HAP-1 (cell line): ENCODE data around the gene NTN4.
"Not testable (repeated sequence)": the region's sequence is repeated elsewhere in the genome, so short reads cannot be mapped to it uniquely, and the experiment has no call there.

Experiments
- DNase-seq, 2 experiments: peaks; one replicate each; pipeline ENCODE4 v3.0.0-alpha.2; 2016 to 2020; ENCODE audit warnings: low spot score in 2 of 2
- H3K27me3 ChIP-seq: fragments of 250-450 bp; sonication (Bioruptor Pico); 2 replicates; pipeline ENCODE4 v1.5.1; 2020; ENCODE audit warnings: low read depth, mild to moderate bottlenecking, moderate library complexity
- H3K36me3 ChIP-seq: fragments of 250-450 bp; sonication (Bioruptor Pico); replicated peaks from 2 replicates; pipeline ENCODE4 v1.5.1; 2020; ENCODE audit warnings: mild to moderate bottlenecking
- H3K4me1 ChIP-seq: fragments of 250-450 bp; sonication (Bioruptor Pico); 2 replicates; pipeline ENCODE4 v1.5.1; 2020; ENCODE audit warnings: mild to moderate bottlenecking
- H3K4me3 ChIP-seq: fragments of 250-450 bp; sonication (Bioruptor Pico); 2 replicates; pipeline ENCODE4 v1.5.1; 2020; ENCODE audit warnings: mild to moderate bottlenecking, moderate library complexity
- H3K9me3 ChIP-seq: fragments of 250-450 bp; sonication (Bioruptor Pico); 2 replicates; pipeline ENCODE4 v1.5.1; 2020; ENCODE audit warnings: mild to moderate bottlenecking, moderate library complexity
- in situ Hi-C: fragments of 300-500 bp; cut with MboI; formaldehyde crosslinking; loops from 3 replicates; pipeline ENCODE4 v1.14.3; 2020; ENCODE audit warnings: low sequenced_read_pairs, inconsistent platforms, mixed read lengths

The NTN4 gene

GRCh38 chr12:95787274-95787818 is 3.2 kb downstream of the NTN4 start:
- no peak overlapping the region for H3K4me3 ChIP-seq
- no peaks in the 10 kb centered on the region for H3K9me3 ChIP-seq
- no peaks in the 10 kb centered on the region for H3K27me3 ChIP-seq
- peaks cover 22% of the 10 kb centered on the region for H3K4me1 ChIP-seq
- no peak for DNase-seq
- H3K36me3 ChIP-seq: no peaks in the 10 kb centered on the region
- in situ Hi-C loops: no loop called here

- Histone ChIP-seq H3K9me3 (no peaks in the 10 kb centered on the region), H3K27me3 (no peaks in the 10 kb centered on the region), H3K4me3 (no peak overlapping the region), H3K36me3 (no peaks in the 10 kb centered on the region), H3K4me1 (peaks cover 8% of the 10 kb centered on the region; the same call in 1 of the 2 replicates)
- DNase-seq: no peak
- in situ Hi-C loops: no loop called here
These were observed 5.6 kb downstream of the NTN4 start for GRCh38 chr12:95784915-95785314.

- no peak overlapping the region for H3K4me3 ChIP-seq
- DNase-seq: no peak
- no peaks in the 10 kb centered on the region for H3K36me3 ChIP-seq
- no peaks in the 10 kb centered on the region for H3K9me3 ChIP-seq
- no peaks in the 10 kb centered on the region for H3K27me3 ChIP-seq
- in situ Hi-C loops: no loop called here
- peaks cover 8% of the 10 kb centered on the region; the same call in 1 of the 2 replicates for H3K4me1 ChIP-seq
These were observed 6.3 kb downstream of the NTN4 start for GRCh38 chr12:95784286-95784685.

- H3K9me3 ChIP-seq, H3K4me1 ChIP-seq, H3K36me3 ChIP-seq, DNase-seq, H3K27me3 ChIP-seq, in situ Hi-C loops, H3K4me3 ChIP-seq: not testable (repeated sequence)
These were observed 15.1 kb downstream of the NTN4 start for GRCh38 chr12:95775466-95775865.

- no peak overlapping the region for H3K4me3 ChIP-seq
- no peaks in the 10 kb centered on the region; the same call in 1 of the 2 replicates for H3K27me3 ChIP-seq
- no peaks in the 10 kb centered on the region for H3K4me1 ChIP-seq
- in situ Hi-C loops: no loop called here
- peaks cover 9% of the 10 kb centered on the region for H3K9me3 ChIP-seq
- H3K36me3 ChIP-seq: no peaks in the 10 kb centered on the region
- no peak for DNase-seq
These were observed 16.1 kb downstream of the NTN4 start for GRCh38 chr12:95774311-95775045.

GRCh38 chr12:95773320-95773719 is 17.2 kb downstream of the NTN4 start:
- H3K9me3 ChIP-seq: peaks cover 9% of the 10 kb centered on the region
- DNase-seq: no peak
- no peaks in the 10 kb centered on the region for H3K36me3 ChIP-seq
- H3K27me3 ChIP-seq: no peaks in the 10 kb centered on the region; the same call in 1 of the 2 replicates
- no peak overlapping the region for H3K4me3 ChIP-seq
- no peaks in the 10 kb centered on the region for H3K4me1 ChIP-seq
- in situ Hi-C loops: no loop called here

GRCh38 chr12:95767703-95768102 is 22.9 kb downstream of the NTN4 start:
- no peaks in the 10 kb centered on the region for H3K27me3 ChIP-seq
- no peaks in the 10 kb centered on the region for H3K9me3 ChIP-seq
- DNase-seq: no peak
- in situ Hi-C loops: no loop called here
- peaks cover 14% of the 10 kb centered on the region for H3K4me1 ChIP-seq
- no peaks in the 10 kb centered on the region for H3K36me3 ChIP-seq
- no peak overlapping the region for H3K4me3 ChIP-seq

GRCh38 chr12:95766356-95767019 is 24.1 kb downstream of the NTN4 start:
- no peaks in the 10 kb centered on the region for H3K36me3 ChIP-seq
- no peaks in the 10 kb centered on the region for H3K9me3 ChIP-seq
- H3K4me1 ChIP-seq: peaks cover 14% of the 10 kb centered on the region
- in situ Hi-C loops: no loop called here
- peak in 1 of 2 experiments; percentile 85 for DNase-seq
- peaks cover 3% of the 10 kb centered on the region; the same call in 1 of the 2 replicates for H3K27me3 ChIP-seq
- H3K4me3 ChIP-seq: no peak overlapping the region

- peaks cover 14% of the 10 kb centered on the region for H3K4me1 ChIP-seq
- H3K36me3 ChIP-seq: no peaks in the 10 kb centered on the region
- in situ Hi-C loops: no loop called here
- H3K4me3 ChIP-seq: no peak overlapping the region
- no peak for DNase-seq
- H3K9me3 ChIP-seq: no peaks in the 10 kb centered on the region
- peaks cover 3% of the 10 kb centered on the region; the same call in 1 of the 2 replicates for H3K27me3 ChIP-seq
These were observed 25.7 kb downstream of the NTN4 start for GRCh38 chr12:95764848-95765247.

- Histone ChIP-seq H3K4me1 (peaks cover 14% of the 10 kb centered on the region), H3K9me3 (peaks cover 4% of the 10 kb centered on the region; the same call in 1 of the 2 replicates), H3K36me3 (no peaks in the 10 kb centered on the region), H3K27me3 (peaks cover 3% of the 10 kb centered on the region; the same call in 1 of the 2 replicates), H3K4me3 (no peak overlapping the region)
- in situ Hi-C loops: no loop called here
- no peak for DNase-seq
These were observed 26.7 kb downstream of the NTN4 start for GRCh38 chr12:95763809-95764253.

GRCh38 chr12:95762123-95762785 is 28.3 kb downstream of the NTN4 start:
- DNase-seq: no peak
- in situ Hi-C loops: no loop called here
- no peaks in the 10 kb centered on the region for H3K36me3 ChIP-seq
- peaks cover 3% of the 10 kb centered on the region; the same call in 1 of the 2 replicates for H3K27me3 ChIP-seq
- peaks cover 14% of the 10 kb centered on the region for H3K4me1 ChIP-seq
- peaks cover 8% of the 10 kb centered on the region; the same call in 1 of the 2 replicates for H3K9me3 ChIP-seq
- H3K4me3 ChIP-seq: no peak overlapping the region

- Histone ChIP-seq H3K4me1 (peaks cover 11% of the 10 kb centered on the region), H3K9me3 (peaks cover 8% of the 10 kb centered on the region; the same call in 1 of the 2 replicates), H3K4me3 (no peak overlapping the region), H3K27me3 (peaks cover 3% of the 10 kb centered on the region; the same call in 1 of the 2 replicates), H3K36me3 (no peaks in the 10 kb centered on the region)
- in situ Hi-C loops: no loop called here
- no peak for DNase-seq
These were observed 30.2 kb downstream of the NTN4 start for GRCh38 chr12:95760371-95760770.

GRCh38 chr12:95759718-95760117 is 30.8 kb downstream of the NTN4 start:
- no peak overlapping the region for H3K4me3 ChIP-seq
- no peak for DNase-seq
- H3K27me3 ChIP-seq: peaks cover 3% of the 10 kb centered on the region; the same call in 1 of the 2 replicates
- H3K9me3 ChIP-seq: peaks cover 8% of the 10 kb centered on the region; the same call in 1 of the 2 replicates
- H3K4me1 ChIP-seq: peaks cover 17% of the 10 kb centered on the region
- H3K36me3 ChIP-seq: no peaks in the 10 kb centered on the region
- in situ Hi-C loops: no loop called here
